HTR-8/SVneo (cell line): ENCODE measurements around the gene LILRA6.
A peak's percentile ranks its signal among the peaks of the same experiment; 100 is the strongest.
"Not testable (repeated sequence)": the region's sequence is repeated elsewhere in the genome, so short reads cannot be mapped to it uniquely, and the experiment has no call there.

ENCODE experiments used
- DNase-seq: peaks from one replicate; pipeline ENCODE4 v3.0.0; 2011; ENCODE audit warnings: low spot score, mixed read lengths; ENCODE audit not compliant: insufficient read length
- FAIRE-seq: peaks from 2 replicates; lab custom pipeline; 2011; peaks lifted over from hg19 to GRCh38; lab: Jason Lieb, UNC

The LILRA6 gene

DNA sequence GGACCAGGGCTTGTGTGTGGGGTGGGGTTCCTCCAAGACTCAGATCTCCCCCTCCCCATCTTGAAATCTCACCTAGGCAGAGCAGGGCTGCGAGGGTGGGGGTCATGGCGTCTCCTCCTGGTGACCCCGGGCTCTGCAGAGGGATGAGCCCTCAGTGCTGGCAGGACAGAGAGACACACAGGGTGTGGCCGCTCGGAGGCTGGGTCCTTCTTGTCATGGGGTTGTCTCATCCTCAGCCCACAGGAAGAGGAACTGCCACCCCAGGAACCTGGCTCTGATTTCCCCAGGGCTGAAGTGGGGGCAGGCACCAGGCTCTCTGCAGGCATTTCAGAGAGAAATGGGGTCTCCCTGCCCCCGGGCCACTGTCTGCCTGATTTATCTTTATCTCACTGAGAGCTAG is at the start of gene LILRA6:
Gene LILRA6, minus strand, starts transcription at position 145 of the 400 bp plus-strand sequence.
- FAIRE-seq, DNase-seq: not testable (repeated sequence)

DNA sequence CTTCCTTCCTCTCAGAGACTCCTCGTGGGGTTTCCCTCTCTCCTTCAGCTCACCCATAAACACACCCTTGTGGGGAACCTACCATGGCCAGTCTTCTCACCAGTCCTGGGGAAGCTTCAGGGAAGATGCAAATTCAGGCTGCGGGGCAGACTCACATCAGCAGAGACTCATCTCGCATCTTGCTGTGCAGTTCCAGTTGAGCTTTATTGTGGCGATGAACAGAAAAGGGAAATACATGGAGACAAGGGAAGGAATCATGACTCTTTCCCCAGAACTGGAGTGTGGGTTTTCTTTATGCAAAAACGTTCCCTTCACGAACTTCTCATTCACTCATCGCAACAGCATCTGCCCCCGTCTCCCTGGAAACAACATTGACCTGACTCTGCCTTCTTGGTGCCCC is 46.6 kb upstream of the LILRA6 start:
- not testable (repeated sequence) for FAIRE-seq, DNase-seq

DNA sequence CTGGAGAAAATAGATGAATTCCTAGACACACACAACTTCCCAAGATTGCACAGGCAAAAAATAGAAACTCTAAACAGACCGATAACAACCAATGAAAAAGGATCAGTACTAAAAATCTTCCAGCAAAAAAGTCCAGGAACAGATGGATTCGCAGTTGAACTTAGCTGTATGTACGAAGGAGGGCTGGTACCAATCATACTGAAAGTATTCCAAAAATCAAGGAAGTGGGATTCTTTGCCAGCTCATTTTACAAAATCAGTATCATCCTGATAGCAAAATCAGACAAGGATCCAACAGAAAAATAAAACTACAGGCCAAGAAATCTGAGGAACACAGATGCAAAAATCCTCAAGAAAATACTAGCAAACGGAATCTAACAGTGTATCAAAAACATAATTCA is 44.9 kb upstream of the LILRA6 start:
- peak; percentile 78 for FAIRE-seq
- peak; percentile 22 for DNase-seq

DNA sequence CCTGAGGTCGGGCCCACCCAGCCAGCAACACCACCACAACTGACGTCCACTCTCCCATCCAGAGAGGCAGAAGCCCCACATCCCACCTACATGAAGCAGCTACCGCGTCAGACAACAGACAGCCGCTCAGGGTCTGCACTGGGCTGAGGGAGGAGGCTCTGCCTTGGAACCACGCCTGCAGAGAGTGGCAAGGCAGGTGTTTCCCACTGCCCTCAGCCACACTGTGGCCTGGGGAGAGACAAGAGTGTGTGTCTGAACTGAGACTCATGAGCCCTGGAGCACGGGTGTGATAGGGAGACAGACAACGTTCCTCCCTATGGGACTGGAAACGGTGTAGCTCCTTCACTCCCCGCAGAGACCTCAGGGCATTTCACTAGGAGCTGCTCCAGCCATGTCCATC is 43.7 kb upstream of the LILRA6 start:
- not testable (repeated sequence) for DNase-seq, FAIRE-seq

DNA sequence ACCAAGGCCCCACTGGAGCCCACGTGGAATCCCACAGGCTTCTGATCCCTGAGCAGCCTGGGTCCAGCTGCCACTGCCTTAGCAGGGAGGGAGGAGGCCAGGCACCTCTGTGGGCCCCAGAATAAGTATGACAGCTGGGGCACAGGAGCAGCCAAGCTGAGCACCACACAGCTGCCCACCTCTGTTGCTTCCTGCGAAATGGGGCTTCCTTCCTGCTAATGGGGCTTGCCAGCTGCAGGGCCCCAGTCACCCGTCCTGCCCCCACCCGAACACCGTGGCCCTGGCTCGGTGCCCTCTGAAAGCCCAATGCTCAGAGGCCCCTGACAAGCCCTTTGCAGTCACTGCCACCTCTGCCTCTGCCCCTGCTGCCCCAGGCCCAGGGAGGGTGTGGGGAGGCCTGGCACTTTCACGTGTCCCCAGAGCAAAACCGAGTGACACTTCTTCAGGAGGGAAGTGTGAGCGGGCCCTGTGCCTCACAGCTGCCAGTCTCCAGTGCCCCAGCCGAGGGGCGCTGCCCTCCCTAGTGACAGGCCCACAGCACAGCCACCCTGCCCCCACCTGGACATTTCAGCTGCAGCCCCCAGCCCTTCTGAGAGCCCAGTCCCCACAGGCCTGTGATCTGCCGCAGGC is 43.0 kb upstream of the LILRA6 start:
- FAIRE-seq: peak; percentile 28
- DNase-seq: not testable (repeated sequence)

DNA sequence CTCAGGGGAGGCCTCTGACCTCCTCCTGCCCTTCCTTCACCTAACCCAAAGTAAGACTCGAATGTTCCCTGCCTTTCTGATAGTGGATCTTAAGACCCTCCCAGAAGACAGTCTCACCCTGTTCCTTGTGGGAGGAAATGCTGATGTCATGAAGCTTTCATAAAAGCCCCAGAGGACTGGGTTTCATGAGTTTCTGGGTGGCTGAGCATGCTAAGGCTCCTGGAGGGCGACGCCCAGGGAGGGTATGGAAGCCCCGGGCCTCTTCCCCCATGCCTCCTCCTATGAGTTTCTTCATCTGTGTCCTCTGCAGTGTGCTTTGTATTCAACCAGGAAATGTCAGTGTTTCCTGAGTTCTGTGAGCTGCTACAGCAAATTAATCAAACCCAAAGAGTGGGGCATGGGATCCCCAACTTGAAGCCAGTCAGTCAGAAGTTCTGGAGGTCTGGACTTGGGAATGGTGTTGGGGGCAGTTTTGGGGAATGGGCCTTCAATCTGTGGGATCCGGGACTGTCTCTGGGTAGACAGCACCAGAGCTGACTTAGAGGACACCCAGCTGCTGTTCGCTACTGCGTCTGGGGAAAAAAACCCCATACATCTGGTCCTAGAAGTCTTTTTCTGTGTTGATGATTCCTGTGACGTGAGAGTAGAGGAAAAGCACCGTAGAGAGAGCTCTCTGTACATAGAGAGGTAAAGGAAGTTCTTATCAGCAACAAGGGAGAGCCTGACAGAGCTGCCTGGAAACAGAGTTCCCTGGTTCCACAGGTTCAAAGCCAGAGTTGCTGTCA is 40.3 kb upstream of the LILRA6 start:
- DNase-seq (no peak), FAIRE-seq (no peak)

- FAIRE-seq, DNase-seq: not testable (repeated sequence)
Observed at GRCh38 chr19:54281729-54282075, 39.1 kb upstream of the LILRA6 start.

GRCh38 chr19:54281007-54281728 is 38.6 kb upstream of the LILRA6 start, which contains the start of gene LILRB2:
LILRB2 (minus strand) TSS chr19:54281110; CDS start chr19:54280496, 614 bp downstream.
- FAIRE-seq (no peak), DNase-seq (no peak)

- not testable (repeated sequence) for FAIRE-seq, DNase-seq
Observed at GRCh38 chr19:54280441-54280840, 37.9 kb upstream of the LILRA6 start.

DNA sequence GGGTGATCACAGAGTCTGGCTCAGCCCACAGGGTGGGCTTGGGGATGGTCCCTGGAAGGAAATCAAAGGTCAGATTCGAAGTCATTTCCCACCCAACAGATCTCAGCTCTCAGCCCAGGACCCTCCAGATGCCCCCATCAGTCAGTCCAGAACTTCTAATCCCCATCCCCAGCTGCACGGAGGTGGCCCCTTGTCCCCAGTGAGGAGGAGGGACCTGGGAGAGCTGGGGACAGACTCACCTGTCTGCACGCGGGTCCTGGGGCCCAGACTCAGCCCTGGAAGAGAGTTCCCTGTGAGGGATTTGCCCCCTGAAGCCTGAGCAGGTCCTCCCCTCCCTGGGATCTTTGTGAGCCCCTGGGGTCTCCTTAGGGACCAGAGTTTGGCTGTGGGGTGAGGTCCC is 37.4 kb upstream of the LILRA6 start:
- not testable (repeated sequence) for DNase-seq, FAIRE-seq

- FAIRE-seq: no peak
- DNase-seq: no peak
Observed at GRCh38 chr19:54279406-54279962, 36.9 kb upstream of the LILRA6 start.

GRCh38 chr19:54278571-54279195 is 36.1 kb upstream of the LILRA6 start:
- DNase-seq, FAIRE-seq: not testable (repeated sequence)

GRCh38 chr19:54278056-54278455 is 35.5 kb upstream of the LILRA6 start:
- not testable (repeated sequence) for FAIRE-seq, DNase-seq

GRCh38 chr19:54277111-54277615 is 34.6 kb upstream of the LILRA6 start:
- not testable (repeated sequence) for DNase-seq, FAIRE-seq

DNA sequence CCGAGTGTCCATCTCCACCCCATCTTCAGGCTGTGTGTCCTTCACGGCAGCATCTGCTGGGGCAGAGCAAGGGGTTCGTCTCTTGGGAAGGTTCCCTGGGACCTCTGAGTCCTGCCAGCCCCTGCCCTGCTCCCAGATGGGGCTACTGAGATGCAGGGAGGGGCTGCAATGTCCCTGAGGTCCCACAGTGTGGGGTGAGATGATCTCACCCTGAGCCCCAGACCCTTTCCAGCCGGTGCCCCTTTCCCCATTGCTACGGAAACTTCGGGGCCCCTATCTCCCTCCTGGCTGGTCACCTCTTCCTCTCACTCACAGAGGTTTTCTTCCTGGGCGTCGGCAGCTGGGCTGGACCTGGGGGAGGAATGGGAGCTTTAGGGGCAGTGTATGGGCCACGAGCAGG is 33.4 kb upstream of the LILRA6 start:
- FAIRE-seq (no peak), DNase-seq (no peak)

- FAIRE-seq, DNase-seq: not testable (repeated sequence)
Observed at GRCh38 chr19:54274516-54274915, 31.9 kb upstream of the LILRA6 start.

DNA sequence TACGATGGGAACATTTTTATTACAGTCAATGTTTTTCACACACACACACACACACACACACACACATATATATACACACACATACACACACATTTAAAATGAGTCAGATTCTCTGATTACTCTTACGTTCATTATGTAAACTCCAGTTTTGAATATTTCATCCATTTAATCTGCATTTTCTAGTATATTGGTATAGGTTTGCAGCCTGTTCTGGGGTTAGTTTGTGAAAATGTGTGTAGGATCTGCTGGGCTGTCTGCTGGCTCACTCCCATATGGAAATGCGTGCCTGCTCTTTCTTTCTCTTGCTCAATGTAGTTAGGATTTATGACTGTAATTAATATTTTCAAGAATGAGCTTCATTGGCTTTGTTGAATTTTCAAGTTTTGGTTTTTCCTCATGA is 31.2 kb upstream of the LILRA6 start:
- no peak for DNase-seq
- no peak for FAIRE-seq

- not testable (repeated sequence) for DNase-seq, FAIRE-seq
Observed at GRCh38 chr19:54272181-54272580, 29.6 kb upstream of the LILRA6 start.

DNA sequence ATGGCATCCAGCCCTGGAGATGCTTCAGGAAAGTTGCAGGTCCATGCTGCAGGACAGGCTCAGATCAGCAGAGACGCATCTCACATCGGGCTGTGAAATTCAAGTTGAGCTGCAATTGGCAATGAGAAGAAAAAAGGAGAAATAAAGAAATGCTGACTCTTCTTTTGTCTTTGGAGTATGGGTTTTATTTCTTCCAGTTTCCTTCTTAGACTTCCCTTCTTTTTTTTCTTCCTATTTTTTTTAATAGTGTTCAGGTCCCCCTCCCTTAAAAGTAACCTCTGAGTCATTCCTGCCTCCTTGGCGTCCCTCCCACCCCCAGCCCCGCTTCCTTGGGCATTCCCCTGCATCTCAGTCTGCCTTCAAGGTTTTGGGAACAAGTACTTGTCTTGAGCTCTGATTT is 29.0 kb upstream of the LILRA6 start:
- not testable (repeated sequence) for FAIRE-seq, DNase-seq

- no peak for FAIRE-seq
Observed at GRCh38 chr19:54271106-54271505, 28.5 kb upstream of the LILRA6 start.

More at GRCh38 chr19:54271106-54271505, 28.5 kb upstream of the LILRA6 start:
- no peak for DNase-seq
